GM10847 (cell line): ENCODE results near the gene PRR7.
A peak's percentile ranks its signal among the peaks of the same experiment; 100 is the strongest.

Experiments
- POLR2A ChIP-seq: IDR thresholded peaks from 2 replicates; pipeline ENCODE4 v1.6.1; 2011; ENCODE audit not compliant: insufficient read length; ENCODE audit errors: extremely low read depth

The PRR7 gene

GRCh38 chr5:177491429-177491945 lies 44.9 kb downstream of the PRR7 start:
- TF ChIP-seq POLR2A: no peak

GRCh38 chr5:177491983-177492746 lies 45.6 kb downstream of the PRR7 start:
- TF ChIP-seq POLR2A: no peak

- no peak for TF ChIP-seq POLR2A
Observed at GRCh38 chr5:177492841-177493240, 46.2 kb downstream of the PRR7 start.

- TF ChIP-seq POLR2A: no peak
Observed at GRCh38 chr5:177493795-177494345, 47.3 kb downstream of the PRR7 start.

GRCh38 chr5:177494346-177495195 lies 48.0 kb downstream of the PRR7 start:
- TF ChIP-seq POLR2A: no peak

GRCh38 chr5:177495243-177496060 lies 48.8 kb downstream of the PRR7 start:
- no peak for TF ChIP-seq POLR2A

- TF ChIP-seq POLR2A: no peak
Observed at GRCh38 chr5:177496070-177496726, 49.6 kb downstream of the PRR7 start.

GRCh38 chr5:177496727-177497291 lies 50.2 kb downstream of the PRR7 start:
- TF ChIP-seq POLR2A: no peak

- peak; percentile 90 for TF ChIP-seq POLR2A
Observed at GRCh38 chr5:177497292-177498012, 50.8 kb downstream of the PRR7 start, which contains the start of gene PDLIM7. PDLIM7 (minus strand) TSS chr5:177497604; CDS start chr5:177496512, 1,092 bp downstream.

GRCh38 chr5:177498013-177498787 lies 51.6 kb downstream of the PRR7 start:
- no peak for TF ChIP-seq POLR2A

- TF ChIP-seq POLR2A: no peak
Observed at GRCh38 chr5:177499842-177500241, 53.2 kb downstream of the PRR7 start.

- TF ChIP-seq POLR2A: no peak
Observed at GRCh38 chr5:177500685-177501522, 54.3 kb downstream of the PRR7 start.
